Bronchial epithelial cell (primary cell): Measurements from ENCODE around the gene CDRT4. TPM values are rescaled to one million over a fixed set of nuclear protein-coding genes. Genes with fewer than 3 reads are reported as not detected.

Source experiments
- DNase-seq: peaks from one replicate; pipeline ENCODE4 v3.0.0-alpha.2; 2010; ENCODE audit warnings: low read depth
- FAIRE-seq: peaks from 2 replicates; lab custom pipeline; 2011; peaks lifted over from hg19 to GRCh38; lab: Jason Lieb, UNC
- H3K27me3 ChIP-seq: 2 replicates; pipeline ENCODE4 v1.5.1; 2011; ENCODE audit warnings: low read length; ENCODE audit not compliant: control insufficient read depth, insufficient read depth
- H3K36me3 ChIP-seq: 2 replicates; pipeline ENCODE4 v1.5.1; 2011; ENCODE audit warnings: low read length; ENCODE audit not compliant: control insufficient read depth, insufficient read depth
- H3K4me3 ChIP-seq: 2 replicates; pipeline ENCODE4 v1.5.1; 2011; ENCODE audit warnings: mild to moderate bottlenecking, low read depth, low read length, control low read depth
- total RNA-seq: library from RNA; depleted of rRNA; stranded (reverse); fragments of >200 nt; gene quantifications from 2 replicates; pipeline ENCODE4 v1.2.1, GENCODE V29; 2014
- TF ChIP-seq, protein P1 (sequence below): IDR thresholded peaks from 2 replicates; pipeline ENCODE4 v1.5.1; 2011; ENCODE audit warnings: mild to moderate bottlenecking, moderate library complexity, low read length, control low read depth, inconsistent platforms; ENCODE audit not compliant: insufficient read depth, severe bottlenecking

Gene CDRT4
- total RNA-seq, 1 donor from 2014 or later = 1.1 TPM

DNA sequence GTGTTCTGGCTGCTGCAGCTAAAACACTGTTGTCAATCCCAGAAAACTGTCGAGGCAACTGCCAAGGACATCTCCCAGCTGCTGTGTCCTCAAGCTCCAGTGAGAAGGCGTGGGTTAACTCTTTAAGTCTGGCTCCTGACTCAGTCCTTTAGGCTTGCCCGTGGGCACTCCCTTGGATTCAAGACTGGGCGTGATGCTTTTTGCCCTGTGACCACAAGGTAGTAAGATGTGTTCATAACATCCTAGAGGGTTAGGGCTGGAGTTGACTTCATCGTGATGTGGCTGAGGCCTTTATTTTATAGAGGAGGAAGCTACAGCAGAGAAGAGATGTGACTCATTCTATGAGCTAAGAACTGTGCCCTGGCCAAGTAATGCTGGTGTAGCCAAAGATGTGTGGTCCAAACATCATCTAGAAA, 75.1 kb downstream of the CDRT4 start:
- Histone ChIP-seq H3K27me3 (no peaks in the 10 kb centered on the region), H3K36me3 (no peaks in the 10 kb centered on the region), H3K4me3 (no peak overlapping the region)
- no peak for FAIRE-seq
- DNase-seq = peak; percentile 92
- TF ChIP-seq, protein P1, sequence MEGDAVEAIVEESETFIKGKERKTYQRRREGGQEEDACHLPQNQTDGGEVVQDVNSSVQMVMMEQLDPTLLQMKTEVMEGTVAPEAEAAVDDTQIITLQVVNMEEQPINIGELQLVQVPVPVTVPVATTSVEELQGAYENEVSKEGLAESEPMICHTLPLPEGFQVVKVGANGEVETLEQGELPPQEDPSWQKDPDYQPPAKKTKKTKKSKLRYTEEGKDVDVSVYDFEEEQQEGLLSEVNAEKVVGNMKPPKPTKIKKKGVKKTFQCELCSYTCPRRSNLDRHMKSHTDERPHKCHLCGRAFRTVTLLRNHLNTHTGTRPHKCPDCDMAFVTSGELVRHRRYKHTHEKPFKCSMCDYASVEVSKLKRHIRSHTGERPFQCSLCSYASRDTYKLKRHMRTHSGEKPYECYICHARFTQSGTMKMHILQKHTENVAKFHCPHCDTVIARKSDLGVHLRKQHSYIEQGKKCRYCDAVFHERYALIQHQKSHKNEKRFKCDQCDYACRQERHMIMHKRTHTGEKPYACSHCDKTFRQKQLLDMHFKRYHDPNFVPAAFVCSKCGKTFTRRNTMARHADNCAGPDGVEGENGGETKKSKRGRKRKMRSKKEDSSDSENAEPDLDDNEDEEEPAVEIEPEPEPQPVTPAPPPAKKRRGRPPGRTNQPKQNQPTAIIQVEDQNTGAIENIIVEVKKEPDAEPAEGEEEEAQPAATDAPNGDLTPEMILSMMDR = no peak

DNA sequence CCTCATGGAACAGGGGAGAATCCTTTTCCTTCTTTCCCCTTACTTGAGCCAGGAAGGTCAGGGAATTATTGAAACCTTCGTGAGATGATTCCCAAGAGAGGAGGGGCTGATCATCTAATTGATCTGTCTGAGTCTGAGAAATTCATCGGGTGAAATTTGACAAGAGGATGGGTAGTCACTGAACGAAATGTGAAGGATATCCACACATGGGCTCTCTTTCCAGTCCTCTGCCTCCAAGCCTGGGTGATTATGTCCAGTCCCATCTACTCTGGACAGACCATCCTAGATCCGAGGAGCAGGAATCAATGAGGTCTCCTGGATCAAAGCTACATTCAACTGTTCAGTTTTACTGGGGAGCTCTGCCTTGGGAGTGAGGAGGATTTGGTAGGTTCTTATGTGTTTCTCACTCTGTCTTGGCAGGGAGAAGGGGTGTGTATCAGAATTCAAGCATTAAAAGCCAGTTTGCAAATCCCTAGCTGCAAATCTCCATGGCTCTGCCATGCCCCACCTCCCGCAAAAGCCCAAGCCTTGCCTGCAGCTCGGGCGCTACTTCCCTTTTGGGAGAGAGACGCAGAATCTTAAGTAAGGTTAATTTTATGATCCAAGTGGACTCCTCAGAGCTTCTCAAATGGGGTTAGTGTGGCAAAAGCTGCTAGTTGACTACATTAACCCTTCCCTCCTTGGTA, 78.9 kb downstream of the CDRT4 start:
- Histone ChIP-seq H3K4me3 (no peak overlapping the region), H3K36me3 (no peaks in the 10 kb centered on the region), H3K27me3 (no peaks in the 10 kb centered on the region)
- no peak for FAIRE-seq
- TF ChIP-seq, protein P1 = no peak
- DNase-seq = no peak

DNA sequence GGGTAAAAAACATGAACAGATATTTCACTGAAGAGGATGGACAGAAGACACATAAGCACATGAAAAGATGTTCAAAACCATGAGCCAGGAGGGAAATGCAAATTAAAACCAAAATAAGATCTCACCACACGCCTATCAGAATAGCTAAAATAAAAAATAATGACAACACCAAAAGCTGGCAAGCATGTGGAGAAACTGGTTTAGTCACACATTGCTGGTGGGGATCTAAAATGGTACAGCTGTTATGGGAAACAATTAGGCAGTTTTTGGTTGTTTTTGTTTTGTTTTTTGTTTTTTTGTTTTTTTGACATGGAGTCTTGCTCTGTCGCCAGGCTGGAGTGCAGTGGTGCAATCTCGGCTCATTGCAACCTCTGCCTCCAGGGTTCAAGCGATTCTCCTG, 81.3 kb downstream of the CDRT4 start:
- DNase-seq = no peak
- no peaks in the 10 kb centered on the region for H3K27me3 ChIP-seq
- H3K36me3 ChIP-seq = no peaks in the 10 kb centered on the region
- TF ChIP-seq, protein P1 = no peak
- H3K4me3 ChIP-seq = no peak overlapping the region
- no peak for FAIRE-seq

Other genes starting within 250 kb of the CDRT4 start
- gene PMP22, start 202.3 kb downstream of the CDRT4 start, total RNA-seq = 0.13 and 2.6 TPM in 2 replicates
- not detected in 2 replicates for gene TEKT3, start 126.0 kb downstream of the CDRT4 start, total RNA-seq
- gene TVP23C, start 95.9 kb upstream of the CDRT4 start, total RNA-seq = 14.0 and 29.4 TPM in 2 replicates
- gene FBXW10B, start 152.1 kb upstream of the CDRT4 start, total RNA-seq = 1.3 and 3.6 TPM in 2 replicates
- 55.0 and 92.9 TPM in 2 replicates for gene TRIM16, start 216.7 kb upstream of the CDRT4 start, total RNA-seq
- gene ZNF286A, start 232.1 kb upstream of the CDRT4 start, total RNA-seq = 20.8 and 24.7 TPM in 2 replicates